ENCODE data around the gene PFN3. TPM values are rescaled to one million over a fixed set of nuclear protein-coding genes. Genes with fewer than 3 reads are reported as not detected.

Gene PFN3
- total RNA-seq, 3 donors from 2014 or later (not counting 1 experiment from before 2014, with no cell fraction given) = not detected

- Mint-ChIP-seq H3K4me1 (peaks cover 61 to 67% of the 10 kb centered on the region in 2 donors), H3K4me3 (peak overlapping the region; percentile 90), H3K27ac (peak overlapping the region; percentile 88 to 89), H3K9me3 (no peaks in the 10 kb centered on the region), H3K27me3 (ENCODE audit: low read depth in 2 of 2) (no peaks in the 10 kb centered on the region), H3K36me3 (no peaks in the 10 kb centered on the region)
- Histone ChIP-seq H3K27me3 (ENCODE audit: control insufficient read depth, insufficient read depth, low read length) (no peaks in the 10 kb centered on the region), H3K4me1 (ENCODE audit: control insufficient read depth, insufficient read depth, low read length) (peaks cover 70% of the 10 kb centered on the region), H3K27ac (ENCODE audit: low read length) (peak overlapping the region; percentile 51), H3K9me3 (ENCODE audit: control insufficient read depth, insufficient read depth, low read length) (no peaks in the 10 kb centered on the region), H3K4me3 (ENCODE audit: low read length) (no peak overlapping the region), H3K36me3 (ENCODE audit: control insufficient read depth, insufficient read depth, low read length) (peaks cover 5% of the 10 kb centered on the region)
- TF ChIP-seq, protein P1, sequence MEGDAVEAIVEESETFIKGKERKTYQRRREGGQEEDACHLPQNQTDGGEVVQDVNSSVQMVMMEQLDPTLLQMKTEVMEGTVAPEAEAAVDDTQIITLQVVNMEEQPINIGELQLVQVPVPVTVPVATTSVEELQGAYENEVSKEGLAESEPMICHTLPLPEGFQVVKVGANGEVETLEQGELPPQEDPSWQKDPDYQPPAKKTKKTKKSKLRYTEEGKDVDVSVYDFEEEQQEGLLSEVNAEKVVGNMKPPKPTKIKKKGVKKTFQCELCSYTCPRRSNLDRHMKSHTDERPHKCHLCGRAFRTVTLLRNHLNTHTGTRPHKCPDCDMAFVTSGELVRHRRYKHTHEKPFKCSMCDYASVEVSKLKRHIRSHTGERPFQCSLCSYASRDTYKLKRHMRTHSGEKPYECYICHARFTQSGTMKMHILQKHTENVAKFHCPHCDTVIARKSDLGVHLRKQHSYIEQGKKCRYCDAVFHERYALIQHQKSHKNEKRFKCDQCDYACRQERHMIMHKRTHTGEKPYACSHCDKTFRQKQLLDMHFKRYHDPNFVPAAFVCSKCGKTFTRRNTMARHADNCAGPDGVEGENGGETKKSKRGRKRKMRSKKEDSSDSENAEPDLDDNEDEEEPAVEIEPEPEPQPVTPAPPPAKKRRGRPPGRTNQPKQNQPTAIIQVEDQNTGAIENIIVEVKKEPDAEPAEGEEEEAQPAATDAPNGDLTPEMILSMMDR (IDR thresholded peaks at IDR 0.05) = no peak
- intact Hi-C loops (cut with micrococcal nuclease) = loop anchor here (5.0 kb wide), 2 partner anchors 35 to 45 kb away; partner anchors contain the start of gene MXD3
- 53% methylated on average over 5 of the region's 5 CpGs for WGBS (ENCODE audit: insufficient coverage)
- no peak for DNase-seq
- ATAC-seq = no peak
Observed at GRCh38 chr5:177357146-177357458, 43.4 kb downstream of the PFN3 start.

DNA sequence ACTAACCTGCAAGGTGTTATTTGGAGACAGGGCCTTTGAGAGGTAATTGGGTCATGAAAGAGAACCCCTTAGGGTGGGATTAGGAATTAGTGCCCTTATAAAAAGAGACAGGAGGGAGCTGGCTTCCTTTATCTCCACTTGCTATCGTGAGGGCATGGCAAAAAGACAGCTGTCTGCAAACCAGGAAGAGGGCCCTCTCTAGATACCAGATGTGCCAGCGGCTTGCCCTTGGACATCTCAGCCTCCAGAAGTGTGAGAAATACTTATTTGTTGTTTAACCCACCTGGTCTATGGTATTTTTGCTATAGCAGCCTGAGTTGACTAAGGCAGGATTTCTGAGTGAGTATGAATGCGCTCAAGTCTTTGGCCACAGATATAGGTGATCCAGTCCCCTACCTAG is 43.7 kb downstream of the PFN3 start:
- peaks cover 70% of the 10 kb centered on the region for H3K4me1 ChIP-seq (ENCODE audit: control insufficient read depth, insufficient read depth, low read length)
- Mint-ChIP-seq H3K36me3 (no peaks in the 10 kb centered on the region), H3K4me3 (peak overlapping the region; percentile 90), H3K9me3 (no peaks in the 10 kb centered on the region), H3K27me3 (ENCODE audit: low read depth in 2 of 2) (no peaks in the 10 kb centered on the region), H3K27ac (peak overlapping the region; percentile 88 to 89), H3K4me1 (peaks cover 61 to 67% of the 10 kb centered on the region in 2 donors)
- no peak for DNase-seq
- H3K9me3 ChIP-seq (ENCODE audit: control insufficient read depth, insufficient read depth, low read length) = no peaks in the 10 kb centered on the region
- intact Hi-C loops (cut with micrococcal nuclease) = loop anchor here (5.0 kb wide), 2 partner anchors 36 to 44 kb away; partner anchors contain the start of gene MXD3
- no peak for ATAC-seq
- H3K36me3 ChIP-seq (ENCODE audit: control insufficient read depth, insufficient read depth, low read length) = peaks cover 4% of the 10 kb centered on the region
- H3K4me3 ChIP-seq (ENCODE audit: low read length) = no peak overlapping the region
- WGBS (ENCODE audit: insufficient coverage) = 46% methylated on average over 3 of the region's 3 CpGs
- TF ChIP-seq, protein P1 (IDR thresholded peaks at IDR 0.05) = no peak
- no peaks in the 10 kb centered on the region for H3K27me3 ChIP-seq (ENCODE audit: control insufficient read depth, insufficient read depth, low read length)
- H3K27ac ChIP-seq (ENCODE audit: low read length) = peak overlapping the region; percentile 51

GRCh38 chr5:177355868-177356168 is 44.6 kb downstream of the PFN3 start:
- H3K9me3 ChIP-seq (ENCODE audit: control insufficient read depth, insufficient read depth, low read length) = no peaks in the 10 kb centered on the region
- Mint-ChIP-seq H3K27me3 (ENCODE audit: low read depth in 2 of 2) (no peaks in the 10 kb centered on the region), H3K27ac (peak overlapping the region; percentile 88 to 89), H3K4me3 (no peak overlapping the region), H3K9me3 (no peaks in the 10 kb centered on the region), H3K4me1 (peaks cover 62 to 68% of the 10 kb centered on the region in 2 donors), H3K36me3 (no peaks in the 10 kb centered on the region)
- WGBS (ENCODE audit: insufficient coverage) = 44% methylated on average over 1 of the region's 1 CpG
- H3K27me3 ChIP-seq (ENCODE audit: control insufficient read depth, insufficient read depth, low read length) = no peaks in the 10 kb centered on the region
- DNase-seq (no peak), ATAC-seq (no peak)
- no peak overlapping the region for H3K27ac ChIP-seq (ENCODE audit: low read length)
- no peak overlapping the region for H3K4me3 ChIP-seq (ENCODE audit: low read length)
- H3K4me1 ChIP-seq (ENCODE audit: control insufficient read depth, insufficient read depth, low read length) = peaks cover 65% of the 10 kb centered on the region
- H3K36me3 ChIP-seq (ENCODE audit: control insufficient read depth, insufficient read depth, low read length) = peaks cover 4% of the 10 kb centered on the region
- TF ChIP-seq, protein P1 (IDR thresholded peaks at IDR 0.05) = no peak
- intact Hi-C loops (cut with micrococcal nuclease) = loop anchor here (5.0 kb wide), 2 partner anchors 36 to 44 kb away; partner anchors contain the start of gene MXD3
